GM23338 (cell line): ENCODE measurements around the gene EIF3K.

ENCODE experiments used
- CREB1 ChIP-seq: fragments of 250-450 bp; sonication (Bioruptor Pico); IDR thresholded peaks from 2 replicates; pipeline ENCODE4 v1.5.0; 2020; ENCODE audit warnings: low read depth, mild to moderate bottlenecking, moderate library complexity
- EZH2 ChIP-seq: fragments of 200-600 bp; sonication (generic); IDR thresholded peaks from one replicate; pipeline ENCODE4 v1.8.0; 2017; ENCODE audit warnings: antibody characterized with exemption, mild to moderate bottlenecking, low read depth; ENCODE audit not compliant: unreplicated experiment
- NANOG ChIP-seq: IDR thresholded peaks from 2 replicates; pipeline ENCODE4 v1.6.1; 2016; ENCODE audit warnings: antibody characterized with exemption, borderline replicate concordance
- POLR2AphosphoS5 ChIP-seq: IDR thresholded peaks from 2 replicates; pipeline ENCODE4 v1.6.1; 2016; ENCODE audit warnings: antibody characterized with exemption, low read depth
- ZNF114 ChIP-seq: fragments of 250-450 bp; sonication (Bioruptor Pico); IDR thresholded peaks from 2 replicates; pipeline ENCODE4 v1.5.0; 2020; ENCODE audit warnings: mild to moderate bottlenecking, moderate library complexity
- TF ChIP-seq, protein P1 (sequence below), 2 experiments: fragments of 200-600 bp in 1 of 2; sonication (generic) in 1 of 2; conservative IDR thresholded peaks; 2 replicates each; pipeline versions ENCODE4 v1.5.1 to v1.6.1; 2016 to 2017; ENCODE audit warnings: antibody characterized with exemption in 2 of 2, low read depth in 2 of 2, mild to moderate bottlenecking in 2 of 2, moderate library complexity in 1 of 2
- TF ChIP-seq, protein P2 (sequence below): IDR thresholded peaks from one replicate; pipeline ENCODE4 v1.6.1; 2018; ENCODE audit warnings: antibody characterized with exemption; ENCODE audit not compliant: unreplicated experiment

DNA sequence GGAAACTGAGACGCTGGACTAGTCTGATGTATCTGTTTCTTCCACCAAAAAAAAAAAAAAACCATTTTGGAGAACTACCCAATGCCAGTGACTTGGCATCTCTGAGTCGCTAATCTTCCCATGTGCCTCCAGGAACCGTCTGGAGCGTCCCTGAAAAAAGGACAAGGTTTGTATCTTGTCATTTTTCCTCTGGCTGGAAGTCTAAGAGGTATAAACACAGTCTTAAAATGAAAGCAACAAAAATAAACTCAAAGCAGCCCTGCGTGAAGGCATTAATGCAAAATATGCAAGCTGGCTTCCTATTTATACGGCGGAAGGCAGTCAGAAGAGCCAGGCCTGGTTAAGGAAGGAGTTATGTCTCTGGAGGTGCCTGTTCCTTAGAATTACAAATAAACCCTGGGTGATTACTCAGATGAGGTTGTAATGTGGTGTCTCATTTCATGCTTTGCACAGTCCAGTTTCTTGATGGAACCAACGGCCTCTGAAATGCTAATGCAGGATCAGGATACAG, 48.7 kb downstream of the EIF3K start:
- TF ChIP-seq, protein P1, sequence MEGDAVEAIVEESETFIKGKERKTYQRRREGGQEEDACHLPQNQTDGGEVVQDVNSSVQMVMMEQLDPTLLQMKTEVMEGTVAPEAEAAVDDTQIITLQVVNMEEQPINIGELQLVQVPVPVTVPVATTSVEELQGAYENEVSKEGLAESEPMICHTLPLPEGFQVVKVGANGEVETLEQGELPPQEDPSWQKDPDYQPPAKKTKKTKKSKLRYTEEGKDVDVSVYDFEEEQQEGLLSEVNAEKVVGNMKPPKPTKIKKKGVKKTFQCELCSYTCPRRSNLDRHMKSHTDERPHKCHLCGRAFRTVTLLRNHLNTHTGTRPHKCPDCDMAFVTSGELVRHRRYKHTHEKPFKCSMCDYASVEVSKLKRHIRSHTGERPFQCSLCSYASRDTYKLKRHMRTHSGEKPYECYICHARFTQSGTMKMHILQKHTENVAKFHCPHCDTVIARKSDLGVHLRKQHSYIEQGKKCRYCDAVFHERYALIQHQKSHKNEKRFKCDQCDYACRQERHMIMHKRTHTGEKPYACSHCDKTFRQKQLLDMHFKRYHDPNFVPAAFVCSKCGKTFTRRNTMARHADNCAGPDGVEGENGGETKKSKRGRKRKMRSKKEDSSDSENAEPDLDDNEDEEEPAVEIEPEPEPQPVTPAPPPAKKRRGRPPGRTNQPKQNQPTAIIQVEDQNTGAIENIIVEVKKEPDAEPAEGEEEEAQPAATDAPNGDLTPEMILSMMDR (conservative IDR thresholded peaks at IDR 0.05; ENCODE audit: low read depth in 2 of 2), result no peak
- no peak for TF ChIP-seq EZH2
- TF ChIP-seq, protein P2, sequence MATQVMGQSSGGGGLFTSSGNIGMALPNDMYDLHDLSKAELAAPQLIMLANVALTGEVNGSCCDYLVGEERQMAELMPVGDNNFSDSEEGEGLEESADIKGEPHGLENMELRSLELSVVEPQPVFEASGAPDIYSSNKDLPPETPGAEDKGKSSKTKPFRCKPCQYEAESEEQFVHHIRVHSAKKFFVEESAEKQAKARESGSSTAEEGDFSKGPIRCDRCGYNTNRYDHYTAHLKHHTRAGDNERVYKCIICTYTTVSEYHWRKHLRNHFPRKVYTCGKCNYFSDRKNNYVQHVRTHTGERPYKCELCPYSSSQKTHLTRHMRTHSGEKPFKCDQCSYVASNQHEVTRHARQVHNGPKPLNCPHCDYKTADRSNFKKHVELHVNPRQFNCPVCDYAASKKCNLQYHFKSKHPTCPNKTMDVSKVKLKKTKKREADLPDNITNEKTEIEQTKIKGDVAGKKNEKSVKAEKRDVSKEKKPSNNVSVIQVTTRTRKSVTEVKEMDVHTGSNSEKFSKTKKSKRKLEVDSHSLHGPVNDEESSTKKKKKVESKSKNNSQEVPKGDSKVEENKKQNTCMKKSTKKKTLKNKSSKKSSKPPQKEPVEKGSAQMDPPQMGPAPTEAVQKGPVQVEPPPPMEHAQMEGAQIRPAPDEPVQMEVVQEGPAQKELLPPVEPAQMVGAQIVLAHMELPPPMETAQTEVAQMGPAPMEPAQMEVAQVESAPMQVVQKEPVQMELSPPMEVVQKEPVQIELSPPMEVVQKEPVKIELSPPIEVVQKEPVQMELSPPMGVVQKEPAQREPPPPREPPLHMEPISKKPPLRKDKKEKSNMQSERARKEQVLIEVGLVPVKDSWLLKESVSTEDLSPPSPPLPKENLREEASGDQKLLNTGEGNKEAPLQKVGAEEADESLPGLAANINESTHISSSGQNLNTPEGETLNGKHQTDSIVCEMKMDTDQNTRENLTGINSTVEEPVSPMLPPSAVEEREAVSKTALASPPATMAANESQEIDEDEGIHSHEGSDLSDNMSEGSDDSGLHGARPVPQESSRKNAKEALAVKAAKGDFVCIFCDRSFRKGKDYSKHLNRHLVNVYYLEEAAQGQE, result no peak
- TF ChIP-seq POLR2AphosphoS5, result no peak
- no peak for TF ChIP-seq CREB1 (CRISPR knock-in tag)
- no peak for TF ChIP-seq ZNF114
- no peak for TF ChIP-seq NANOG
